Measurements from ENCODE around the gene NOP58. TPM values are rescaled to one million over a fixed set of nuclear protein-coding genes. Genes with fewer than 3 reads are reported as not detected.

Gene NOP58
- total RNA-seq, 1 donor from 2014 or later = 40.4 TPM

DNA sequence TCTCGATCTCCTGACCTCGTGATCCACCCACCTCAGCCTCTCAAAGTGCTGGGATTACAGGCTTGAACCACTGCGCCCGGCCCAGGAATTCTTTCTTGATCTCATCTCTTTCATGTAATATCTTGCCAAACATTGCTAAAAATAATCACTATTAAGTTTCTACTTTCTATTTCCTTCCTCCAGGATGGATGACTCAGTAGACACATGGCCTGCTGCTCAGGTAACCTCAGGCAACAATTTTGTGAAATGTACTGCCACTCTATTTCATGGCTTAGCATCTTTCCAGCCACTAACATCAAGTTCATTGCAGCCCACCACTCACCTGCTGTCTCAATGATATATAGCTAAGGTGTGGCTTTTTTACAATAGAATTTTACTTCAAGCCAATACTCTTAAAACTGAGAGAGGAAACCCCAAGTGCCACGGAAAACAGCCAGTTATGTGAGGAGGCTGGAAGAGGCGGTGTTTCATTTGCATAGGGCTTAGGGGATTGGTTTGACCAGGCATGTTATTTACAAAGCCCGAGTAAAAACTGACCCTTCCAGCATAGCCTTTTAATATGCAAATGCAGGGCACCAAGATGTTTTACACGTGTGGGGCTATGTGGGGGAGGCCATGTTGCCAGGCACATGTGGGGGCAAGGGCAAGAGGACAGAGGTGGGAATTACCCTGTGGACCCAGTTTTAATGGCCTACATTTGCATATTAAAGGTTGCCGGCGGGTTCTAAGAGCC is 15.9 kb upstream of the NOP58 start:
- Mint-ChIP-seq H3K4me3 (ENCODE audit: unreplicated experiment) (no peak overlapping the region), H3K4me1 (ENCODE audit: unreplicated experiment) (peaks cover 3% of the 10 kb centered on the region), H3K9me3 (ENCODE audit: unreplicated experiment) (no peaks in the 10 kb centered on the region), H3K36me3 (ENCODE audit: low read depth, unreplicated experiment) (no peaks in the 10 kb centered on the region), H3K27me3 (ENCODE audit: unreplicated experiment) (peaks cover 2% of the 10 kb centered on the region), H3K27ac (ENCODE audit: unreplicated experiment) (peak overlapping the region; percentile 72)
- DNase-seq (ENCODE audit: low spot score) = no peak
- no peak for TF ChIP-seq CTCF (IDR thresholded peaks at IDR 0.05; ENCODE audit: unreplicated experiment)

- peaks cover 3% of the 10 kb centered on the region for H3K4me1 Mint-ChIP-seq (ENCODE audit: unreplicated experiment)
- no peak overlapping the region for H3K4me3 Mint-ChIP-seq (ENCODE audit: unreplicated experiment)
- no peak for DNase-seq (ENCODE audit: low spot score)
- no peaks in the 10 kb centered on the region for H3K9me3 Mint-ChIP-seq (ENCODE audit: unreplicated experiment)
- TF ChIP-seq CTCF (IDR thresholded peaks at IDR 0.05; ENCODE audit: unreplicated experiment) = no peak
- H3K27me3 Mint-ChIP-seq (ENCODE audit: unreplicated experiment) = peaks cover 2% of the 10 kb centered on the region
- no peak overlapping the region for H3K27ac Mint-ChIP-seq (ENCODE audit: unreplicated experiment)
- no peaks in the 10 kb centered on the region for H3K36me3 Mint-ChIP-seq (ENCODE audit: low read depth, unreplicated experiment)
Observed at GRCh38 chr2:202251494-202251893, 14.1 kb upstream of the NOP58 start.

DNA sequence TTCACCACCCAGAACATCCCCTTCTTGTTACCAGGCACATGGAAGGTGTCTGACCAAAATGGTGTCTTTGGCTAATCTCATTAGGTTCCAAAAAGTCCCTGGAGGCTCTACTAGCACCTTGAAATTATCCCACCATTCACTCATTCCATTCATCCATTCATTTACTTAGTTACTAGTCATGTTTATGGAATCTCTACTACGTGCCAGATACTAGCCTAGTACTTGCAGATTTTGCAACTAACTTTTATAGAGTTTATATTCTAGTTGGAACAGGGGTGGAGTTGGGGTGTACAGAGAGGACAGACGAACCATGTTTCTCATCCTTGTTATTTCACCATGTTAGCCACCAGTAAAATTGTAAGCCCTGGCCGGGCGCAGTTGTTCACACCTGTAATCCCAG is 4.0 kb upstream of the NOP58 start:
- no peak for TF ChIP-seq CTCF (IDR thresholded peaks at IDR 0.05; ENCODE audit: unreplicated experiment)
- Mint-ChIP-seq H3K9me3 (ENCODE audit: unreplicated experiment) (no peaks in the 10 kb centered on the region), H3K27ac (ENCODE audit: unreplicated experiment) (no peak overlapping the region), H3K4me1 (ENCODE audit: unreplicated experiment) (no peaks in the 10 kb centered on the region), H3K4me3 (ENCODE audit: unreplicated experiment) (no peak overlapping the region), H3K36me3 (ENCODE audit: low read depth, unreplicated experiment) (no peaks in the 10 kb centered on the region), H3K27me3 (ENCODE audit: unreplicated experiment) (no peaks in the 10 kb centered on the region)
- no peak for DNase-seq (ENCODE audit: low spot score)

DNA sequence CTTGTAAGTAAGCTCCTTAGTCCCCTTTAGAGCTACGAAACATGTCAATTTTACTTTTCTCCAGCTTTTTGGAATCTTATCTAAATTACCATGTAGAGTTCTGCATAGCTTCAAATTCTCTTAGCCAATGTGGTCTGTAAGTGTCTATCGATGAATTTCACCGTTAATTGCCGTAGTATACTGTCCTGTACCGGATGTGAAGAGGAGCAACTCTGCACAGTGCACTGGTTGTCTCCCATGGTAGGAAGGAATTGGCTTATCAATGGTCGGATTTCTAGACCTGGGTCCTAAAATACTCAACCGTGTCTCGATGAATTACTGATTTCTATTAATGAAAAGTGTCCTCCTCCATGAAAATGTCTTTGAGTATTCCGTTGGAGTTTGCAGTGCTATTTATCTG is 1.9 kb downstream of the NOP58 start:
- no peaks in the 10 kb centered on the region for H3K9me3 Mint-ChIP-seq (ENCODE audit: unreplicated experiment)
- no peak for TF ChIP-seq CTCF (IDR thresholded peaks at IDR 0.05; ENCODE audit: unreplicated experiment)
- no peak overlapping the region for H3K27ac Mint-ChIP-seq (ENCODE audit: unreplicated experiment)
- H3K4me3 Mint-ChIP-seq (ENCODE audit: unreplicated experiment) = peak overlapping the region; percentile 83
- H3K4me1 Mint-ChIP-seq (ENCODE audit: unreplicated experiment) = peaks cover 5% of the 10 kb centered on the region
- no peak for DNase-seq (ENCODE audit: low spot score)
- peaks cover 2% of the 10 kb centered on the region for H3K27me3 Mint-ChIP-seq (ENCODE audit: unreplicated experiment)
- no peaks in the 10 kb centered on the region for H3K36me3 Mint-ChIP-seq (ENCODE audit: low read depth, unreplicated experiment)

GRCh38 chr2:202269585-202269984 is 4.0 kb downstream of the NOP58 start:
- Mint-ChIP-seq H3K4me3 (ENCODE audit: unreplicated experiment) (no peak overlapping the region), H3K27me3 (ENCODE audit: unreplicated experiment) (peaks cover 2% of the 10 kb centered on the region), H3K27ac (ENCODE audit: unreplicated experiment) (no peak overlapping the region), H3K4me1 (ENCODE audit: unreplicated experiment) (peaks cover 5% of the 10 kb centered on the region), H3K9me3 (ENCODE audit: unreplicated experiment) (no peaks in the 10 kb centered on the region), H3K36me3 (ENCODE audit: low read depth, unreplicated experiment) (no peaks in the 10 kb centered on the region)
- TF ChIP-seq CTCF (IDR thresholded peaks at IDR 0.05; ENCODE audit: unreplicated experiment) = no peak
- no peak for DNase-seq (ENCODE audit: low spot score)
